OCI-LY1 (cell line): Measurements from ENCODE around the gene RAB18.

Experiments used
- H2AFZ ChIP-seq: fragments of 200-600 bp; sonication (generic), shearing (Covaris generic); 2 replicates; pipeline ENCODE4 v1.6.0; 2014; ENCODE audit warnings: antibody characterized with exemption, mild to moderate bottlenecking, low read length
- H3F3A ChIP-seq: fragments of 200-600 bp; sonication (generic), shearing (Covaris generic); 2 replicates; pipeline ENCODE4 v1.6.0; 2014; ENCODE audit warnings: mild to moderate bottlenecking, antibody characterized with exemption, low read length, moderate library complexity; ENCODE audit not compliant: insufficient read depth
- H3K27ac ChIP-seq: fragments of 200-600 bp; sonication (generic); 2 replicates; pipeline ENCODE4 v1.5.1; 2014; ENCODE audit warnings: low read length, mixed run types, mild to moderate bottlenecking, low read depth; ENCODE audit not compliant: poor library complexity, severe bottlenecking
- H3K27me3 ChIP-seq: fragments of 200-600 bp; sonication (generic); 2 replicates; pipeline ENCODE4 v1.6.0; 2014; ENCODE audit warnings: antibody characterized with exemption, mild to moderate bottlenecking, low read length, moderate library complexity; ENCODE audit not compliant: insufficient read depth
- H3K36me3 ChIP-seq: fragments of 200-600 bp; sonication (generic); 2 replicates; pipeline ENCODE4 v1.6.1; 2014; ENCODE audit warnings: mild to moderate bottlenecking, antibody characterized with exemption, low read length, moderate library complexity, mixed read lengths; ENCODE audit not compliant: insufficient read depth
- H3K4me1 ChIP-seq: fragments of 200-600 bp; sonication (generic); 2 replicates; pipeline ENCODE4 v1.5.1; 2014; ENCODE audit warnings: mild to moderate bottlenecking, low read length, moderate library complexity; ENCODE audit not compliant: insufficient read depth, severe bottlenecking
- H3K4me2 ChIP-seq: fragments of 200-600 bp; sonication (generic), shearing (Covaris generic); 2 replicates; pipeline ENCODE4 v1.6.1; 2014; ENCODE audit warnings: low read length
- H3K4me3 ChIP-seq: fragments of 200-600 bp; sonication (generic); 2 replicates; pipeline ENCODE4 v1.5.1; 2014; ENCODE audit warnings: low read length, low read depth, mild to moderate bottlenecking, mixed read lengths; ENCODE audit not compliant: poor library complexity, severe bottlenecking
- H3K79me2 ChIP-seq: fragments of 200-600 bp; shearing (Covaris generic); 2 replicates; pipeline ENCODE4 v1.6.1; 2016; ENCODE audit warnings: mixed run types, low read length, mixed read lengths; ENCODE audit not compliant: insufficient read depth
- H3K9ac ChIP-seq: fragments of 200-600 bp; sonication (generic), shearing (Covaris generic); 2 replicates; pipeline ENCODE4 v1.6.1; 2014; ENCODE audit warnings: mild to moderate bottlenecking, low read length, mixed read lengths
- H3K9me2 ChIP-seq: fragments of 200-600 bp; sonication (generic), shearing (Covaris generic); 2 replicates; pipeline ENCODE4 v1.6.1; 2014; ENCODE audit warnings: low read depth, mild to moderate bottlenecking, low read length, mixed read lengths
- H3K9me3 ChIP-seq: fragments of 200-600 bp; shearing (Covaris generic); 2 replicates; pipeline ENCODE4 v1.6.1; 2014; ENCODE audit warnings: low read length, mixed read lengths
- H4K20me1 ChIP-seq: fragments of 200-600 bp; sonication (generic), shearing (Covaris generic); 2 replicates; pipeline ENCODE4 v1.6.0; 2016; ENCODE audit warnings: mild to moderate bottlenecking, low read length; ENCODE audit not compliant: insufficient read depth
- CTCF ChIP-seq: fragments of 200-600 bp; sonication (generic), shearing (Covaris generic); IDR thresholded peaks from 2 replicates; pipeline ENCODE4 v1.5.1; 2017; ENCODE audit warnings: mild to moderate bottlenecking, antibody characterized with exemption, low read length, moderate library complexity, mixed read lengths
- EZH2 ChIP-seq: fragments of 200-600 bp; sonication (generic), shearing (Covaris generic); IDR thresholded peaks from 2 replicates; pipeline ENCODE4 v1.8.0; 2017; ENCODE audit warnings: borderline replicate concordance, mixed run types, mild to moderate bottlenecking, antibody characterized with exemption, low read length, moderate library complexity, mixed read lengths

The RAB18 gene

DNA sequence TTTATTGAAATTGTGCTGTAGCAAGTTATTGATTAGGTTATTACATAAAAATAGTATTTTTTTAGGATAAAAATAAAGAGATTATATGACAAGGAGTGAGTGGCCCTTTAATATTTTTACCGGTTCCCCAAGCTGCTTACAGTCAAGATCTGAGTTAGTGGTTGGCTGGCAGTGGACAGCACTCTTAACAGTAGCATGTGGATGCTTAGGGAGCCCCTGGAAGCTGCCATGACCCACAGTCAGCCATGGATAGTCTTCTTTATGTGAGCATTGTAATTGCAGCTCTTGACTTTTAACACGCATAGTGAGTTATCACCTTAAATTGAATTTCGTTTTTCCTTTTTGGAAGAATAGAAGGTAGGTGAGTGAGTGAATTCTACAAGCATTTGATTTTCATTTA, 22.1 kb downstream of the RAB18 start:
- H3K9ac ChIP-seq = no peak overlapping the region
- no peaks in the 10 kb centered on the region for H3K36me3 ChIP-seq
- H3K4me2 ChIP-seq = no peak overlapping the region
- no peak overlapping the region for H3K4me3 ChIP-seq
- no peak overlapping the region for H2AFZ ChIP-seq
- H3K27me3 ChIP-seq = no peaks in the 10 kb centered on the region
- no peaks in the 10 kb centered on the region for H3F3A ChIP-seq
- peaks cover 26% of the 10 kb centered on the region for H3K79me2 ChIP-seq
- no peaks in the 10 kb centered on the region for H3K9me2 ChIP-seq
- no peak overlapping the region for H3K27ac ChIP-seq
- H3K4me1 ChIP-seq = peaks cover 6% of the 10 kb centered on the region
- no peaks in the 10 kb centered on the region for H3K9me3 ChIP-seq
- TF ChIP-seq CTCF (no peak), EZH2 (no peak)
- H4K20me1 ChIP-seq = no peaks in the 10 kb centered on the region

DNA sequence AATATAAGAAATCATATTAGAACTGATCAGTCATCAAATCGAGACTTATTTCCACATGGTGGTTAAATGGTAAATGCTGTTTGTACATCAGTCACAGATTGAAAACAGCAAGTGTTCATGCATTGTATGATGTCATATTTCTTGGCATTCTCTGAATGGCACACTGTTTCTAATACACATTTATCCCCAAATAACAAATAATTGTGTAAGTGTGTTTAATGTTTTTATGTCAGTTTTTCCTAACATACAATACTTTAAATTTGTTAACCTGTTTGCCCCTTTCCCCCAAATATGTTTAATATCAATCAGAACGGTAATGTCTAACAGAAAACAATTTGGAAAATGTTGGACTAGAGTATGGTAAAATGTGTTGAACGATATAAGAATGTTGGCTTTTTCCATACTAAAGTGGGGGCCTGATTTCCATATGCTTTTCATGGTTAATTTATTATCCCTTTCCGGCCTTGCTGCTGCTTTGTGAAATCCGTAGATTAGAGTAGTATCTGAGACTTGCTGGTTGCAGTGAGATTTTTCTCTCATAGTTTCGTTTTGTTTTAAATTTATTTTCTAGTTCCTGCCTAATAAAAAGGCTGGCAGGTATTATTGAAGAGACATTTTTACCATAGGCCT, 23.7 kb downstream of the RAB18 start:
- H3K27ac ChIP-seq = no peak overlapping the region
- H3K27me3 ChIP-seq = no peaks in the 10 kb centered on the region
- no peaks in the 10 kb centered on the region for H3F3A ChIP-seq
- no peaks in the 10 kb centered on the region for H3K9me3 ChIP-seq
- H2AFZ ChIP-seq = no peak overlapping the region
- peaks cover 6% of the 10 kb centered on the region for H3K4me1 ChIP-seq
- H4K20me1 ChIP-seq = no peaks in the 10 kb centered on the region
- H3K9ac ChIP-seq = no peak overlapping the region
- H3K4me2 ChIP-seq = no peak overlapping the region
- H3K36me3 ChIP-seq = no peaks in the 10 kb centered on the region
- TF ChIP-seq EZH2 (no peak), CTCF (no peak)
- no peak overlapping the region for H3K4me3 ChIP-seq
- H3K9me2 ChIP-seq = no peaks in the 10 kb centered on the region
- peaks cover 11% of the 10 kb centered on the region for H3K79me2 ChIP-seq

GRCh38 chr10:27529010-27529783, 25.1 kb downstream of the RAB18 start:
- H3K9ac ChIP-seq = no peak overlapping the region
- H3K4me2 ChIP-seq = no peak overlapping the region
- H3K9me2 ChIP-seq = no peaks in the 10 kb centered on the region
- TF ChIP-seq CTCF = no peak
- TF ChIP-seq EZH2 = no peak
- no peaks in the 10 kb centered on the region for H4K20me1 ChIP-seq
- H3K4me1 ChIP-seq = no peaks in the 10 kb centered on the region
- no peak overlapping the region for H3K27ac ChIP-seq
- H3K27me3 ChIP-seq = no peaks in the 10 kb centered on the region
- H3K9me3 ChIP-seq = no peaks in the 10 kb centered on the region
- no peak overlapping the region for H3K4me3 ChIP-seq
- no peak overlapping the region for H2AFZ ChIP-seq
- H3K79me2 ChIP-seq = peaks cover 6% of the 10 kb centered on the region; the same call in 1 of the 2 replicates
- no peaks in the 10 kb centered on the region for H3F3A ChIP-seq
- H3K36me3 ChIP-seq = peaks cover 11% of the 10 kb centered on the region
